HTR-8/SVneo (cell line): ENCODE data around the gene PSMA1.
"Not testable (repeated sequence)": the region's sequence is repeated elsewhere in the genome, so short reads cannot be mapped to it uniquely, and the experiment has no call there.

Experiments used
- DNase-seq: peaks from one replicate; pipeline ENCODE4 v3.0.0; 2011; ENCODE audit warnings: low spot score, mixed read lengths; ENCODE audit not compliant: insufficient read length
- FAIRE-seq: peaks from 2 replicates; lab custom pipeline; 2011; peaks lifted over from hg19 to GRCh38; lab: Jason Lieb, UNC

The PSMA1 gene

DNA sequence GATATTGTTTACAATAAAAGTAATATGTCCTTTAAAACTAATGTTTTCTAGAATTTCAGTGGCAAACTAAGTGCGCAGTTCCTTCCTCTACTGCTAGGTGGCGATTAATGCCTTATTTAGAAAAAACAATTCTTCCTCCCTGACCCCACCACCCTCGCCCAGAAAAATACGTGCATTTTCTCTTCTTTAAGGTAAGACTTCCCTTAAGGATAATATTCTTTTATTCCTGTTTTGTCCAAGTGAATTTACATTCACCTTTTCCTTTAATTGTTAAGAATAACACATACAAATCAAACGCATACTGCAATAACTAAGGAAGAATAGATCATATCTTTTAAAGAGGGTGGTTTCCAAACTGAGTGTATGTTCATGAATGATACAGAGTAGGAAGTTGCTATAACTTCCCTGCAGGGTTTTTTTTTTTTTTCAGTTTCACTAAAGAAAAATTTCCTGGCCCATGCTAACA is 17.0 kb upstream of the PSMA1 start:
- DNase-seq (peak; percentile 36), FAIRE-seq (no peak)

DNA sequence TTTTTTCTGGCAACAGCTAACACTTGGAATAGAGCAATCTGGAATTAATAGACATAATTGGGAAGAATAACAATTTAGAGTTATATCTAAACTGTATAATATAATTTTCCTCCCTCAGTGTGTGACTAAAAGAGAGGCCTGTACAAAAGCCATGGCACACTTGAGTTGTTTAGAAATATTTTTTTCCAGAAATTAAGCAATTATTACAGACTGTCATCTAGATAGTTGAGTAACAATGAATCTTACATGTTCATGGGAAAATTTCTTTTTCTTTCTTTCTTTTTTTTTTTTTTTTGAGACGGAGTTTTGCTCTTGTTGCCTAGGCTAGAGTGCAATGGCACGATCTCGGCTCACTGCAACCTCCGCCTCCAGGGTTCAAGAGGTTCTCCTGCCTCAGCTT is 15.0 kb upstream of the PSMA1 start:
- DNase-seq = not testable (repeated sequence)

DNA sequence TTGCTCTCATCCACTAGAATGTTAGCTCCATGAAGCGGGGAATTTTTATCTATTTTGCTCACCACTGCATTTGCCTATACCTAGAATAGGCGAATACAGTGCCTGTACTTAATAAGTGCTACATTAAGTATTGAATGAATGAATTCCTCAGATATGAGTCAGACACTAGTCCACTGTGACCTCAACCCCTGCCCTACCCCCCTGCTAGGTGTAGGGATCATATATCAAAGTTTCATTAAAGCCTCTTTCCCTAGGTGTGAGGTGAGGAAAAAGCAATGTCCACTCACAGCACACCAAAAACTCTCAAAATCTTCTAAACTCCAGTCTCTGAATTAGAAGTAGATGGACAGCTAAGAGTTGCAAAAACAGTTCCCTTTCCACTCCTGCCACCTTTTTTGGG is 9.8 kb upstream of the PSMA1 start:
- DNase-seq = no peak
- FAIRE-seq = no peak

More for the DNA sequence above, 15.0 kb upstream of the PSMA1 start:
- FAIRE-seq = not testable (repeated sequence)

DNA sequence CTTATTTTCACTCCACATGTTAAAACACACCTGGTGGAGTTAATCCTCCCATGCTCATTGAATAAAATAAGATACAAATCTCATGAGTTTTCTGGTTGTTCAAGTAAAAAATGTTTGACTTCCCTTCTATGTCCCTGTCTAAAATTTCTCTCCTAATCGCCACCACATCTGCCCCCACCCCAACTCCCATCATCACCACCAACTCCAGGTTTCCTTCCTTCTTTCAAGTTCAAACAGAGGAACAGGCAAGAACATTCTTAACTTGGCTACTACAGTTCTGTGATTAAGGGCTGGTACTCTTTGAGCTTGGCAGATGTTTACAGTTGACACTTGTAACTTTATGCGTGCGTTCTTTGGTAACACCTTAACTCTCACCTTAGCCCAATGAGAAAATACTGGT is 9.1 kb upstream of the PSMA1 start:
- FAIRE-seq (no peak), DNase-seq (no peak)

DNA sequence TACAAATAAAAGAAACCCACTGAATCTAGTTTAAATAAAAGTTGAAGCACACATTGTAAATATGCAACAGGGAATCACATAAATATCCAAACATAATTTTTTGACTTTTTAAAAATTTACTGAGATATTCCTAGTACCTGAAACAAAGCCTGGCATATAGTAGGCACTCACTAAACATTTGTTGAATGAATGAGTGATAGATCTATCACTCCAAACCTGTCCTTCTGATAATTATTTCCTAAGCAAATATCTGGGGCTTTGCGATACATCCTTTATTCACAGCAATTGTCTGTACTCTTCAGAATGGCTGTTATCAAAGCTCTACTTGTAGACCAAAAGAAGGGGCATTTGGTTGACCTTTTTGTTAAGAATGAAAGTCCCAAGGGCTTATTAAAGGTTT is 2.6 kb upstream of the PSMA1 start:
- FAIRE-seq (no peak), DNase-seq (no peak)

DNA sequence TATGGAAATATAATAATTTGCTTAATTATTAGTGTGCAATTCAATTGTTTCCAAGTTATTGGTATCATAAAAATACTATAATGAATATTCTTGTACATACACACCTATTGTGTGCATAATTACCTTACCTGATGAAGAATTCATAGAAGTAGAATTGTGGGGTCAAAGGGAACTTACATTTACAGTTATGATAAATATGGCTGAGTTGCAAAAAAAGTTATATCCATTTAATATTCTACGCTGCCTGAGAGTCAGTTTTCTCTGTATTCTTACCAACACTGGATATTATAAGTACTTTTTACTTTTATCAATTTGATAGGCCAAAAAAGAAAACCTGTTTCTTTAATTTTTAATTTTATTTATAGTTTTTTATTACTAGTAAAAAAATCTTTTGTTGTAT is 2.1 kb upstream of the PSMA1 start:
- FAIRE-seq = no peak

DNA sequence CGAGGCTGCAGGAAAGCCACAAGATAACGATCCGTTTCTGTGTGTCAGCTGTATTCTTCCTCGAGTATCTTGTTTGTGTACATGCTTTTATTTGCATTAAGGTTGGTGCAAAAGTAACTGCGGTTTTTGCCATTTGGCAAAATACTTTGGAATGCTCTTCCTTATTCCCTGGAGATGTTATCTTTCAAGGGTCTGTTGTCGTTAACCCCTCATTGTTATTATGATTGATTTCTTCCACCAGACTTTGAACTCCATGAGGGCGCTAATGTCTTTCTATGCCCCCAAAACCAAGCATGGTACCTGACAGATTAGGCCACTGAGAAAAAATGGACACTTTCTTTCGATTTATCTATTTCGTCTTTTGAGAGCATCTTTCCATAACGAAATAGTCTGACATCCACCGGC is 563 bp upstream of the PSMA1 start:
- FAIRE-seq = no peak

More for the DNA sequence above, 2.1 kb upstream of the PSMA1 start:
- no peak for DNase-seq

DNA sequence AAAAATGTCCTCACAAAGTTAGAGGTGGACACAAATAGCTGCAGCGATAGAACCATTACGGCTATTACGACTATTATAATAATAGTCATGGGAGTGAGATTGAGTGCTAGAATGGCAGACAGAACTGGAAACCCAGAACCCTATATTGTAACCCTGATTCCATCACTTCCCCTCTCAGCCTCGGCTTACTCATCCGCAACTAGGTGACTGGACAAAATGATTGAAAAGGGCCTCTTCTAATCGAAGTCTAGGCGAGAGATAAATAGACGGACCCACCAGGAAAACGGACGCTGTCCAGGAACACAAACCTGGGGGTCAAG is 629 bp downstream of the PSMA1 start:
- DNase-seq (no peak), FAIRE-seq (no peak)

More for the DNA sequence above, 563 bp upstream of the PSMA1 start:
- DNase-seq = no peak

DNA sequence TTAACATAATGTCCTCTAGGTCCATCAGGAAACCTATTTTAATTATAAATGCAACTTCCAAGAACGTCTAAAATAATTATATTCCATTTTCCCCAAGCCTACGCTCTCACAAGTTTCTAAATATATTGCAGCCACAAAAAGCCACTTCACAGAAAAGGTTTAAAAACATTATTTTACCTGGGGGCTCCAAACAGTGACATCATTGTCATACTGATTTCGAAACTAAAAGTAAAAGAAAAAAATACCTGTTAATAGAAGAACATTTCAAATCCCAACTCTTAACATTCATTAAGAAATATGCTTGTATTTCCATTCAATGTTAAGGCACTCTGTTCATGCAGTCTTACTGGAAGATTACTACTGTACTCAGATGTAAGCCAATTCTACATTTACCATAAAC is 1.4 kb downstream of the PSMA1 start:
- FAIRE-seq = no peak
- DNase-seq = no peak

DNA sequence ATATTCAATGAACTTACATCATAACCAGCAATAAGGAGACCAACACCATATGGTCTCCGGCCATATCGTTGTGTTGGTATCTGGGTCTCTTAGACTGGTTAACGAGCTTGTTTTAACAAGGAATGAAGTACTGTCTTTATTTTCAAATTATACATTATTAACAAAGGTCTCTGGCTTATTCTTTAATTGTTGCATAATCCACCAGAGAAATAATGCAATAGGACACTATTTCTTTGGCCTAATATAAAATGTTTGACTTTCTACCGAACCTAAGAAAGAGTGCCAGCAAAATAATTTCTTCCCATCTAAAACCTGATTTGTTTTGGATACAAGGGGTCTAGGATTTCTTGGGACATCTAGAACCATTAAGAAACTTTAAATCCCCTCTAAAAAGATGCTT is 6.4 kb downstream of the PSMA1 start:
- FAIRE-seq (no peak), DNase-seq (no peak)

DNA sequence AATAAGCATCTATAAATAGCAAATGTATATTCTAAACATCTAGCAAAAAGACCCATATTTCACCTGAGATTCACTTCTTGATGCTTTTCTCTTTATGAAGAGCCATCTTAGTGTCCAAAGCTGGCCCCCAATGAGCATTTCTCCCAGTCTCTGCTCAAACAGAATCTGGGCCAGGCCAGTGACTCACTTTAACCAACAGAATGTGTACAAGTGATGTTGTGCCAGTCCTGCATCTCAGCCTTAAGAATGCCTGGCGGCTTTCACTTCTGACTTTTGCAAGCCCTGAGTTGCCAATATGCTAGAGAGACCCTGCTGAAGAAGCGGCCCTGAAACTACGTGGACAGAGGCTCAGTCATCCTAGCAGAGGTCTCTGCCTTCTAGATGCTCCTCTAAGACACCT is 13.7 kb downstream of the PSMA1 start:
- no peak for DNase-seq
- no peak for FAIRE-seq

DNA sequence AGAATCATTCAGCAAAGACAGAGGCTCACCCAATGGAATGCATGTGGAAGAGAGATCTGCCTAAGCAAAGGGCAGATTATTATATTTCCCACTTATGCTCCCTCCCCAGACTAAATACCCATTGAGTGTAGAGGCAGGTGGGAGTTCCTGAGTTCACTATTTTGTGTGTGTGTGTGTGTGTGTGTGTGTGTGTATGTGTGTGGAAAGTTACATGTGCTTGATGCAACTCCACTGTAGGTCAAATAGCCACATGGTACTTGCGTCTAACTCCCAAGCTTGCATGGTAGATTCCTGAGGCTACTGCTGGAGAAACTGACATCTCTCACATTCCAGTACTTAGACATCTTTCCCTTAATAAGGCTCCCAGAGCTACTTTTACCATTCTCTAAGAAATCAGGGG is 17.2 kb downstream of the PSMA1 start:
- FAIRE-seq (no peak), DNase-seq (no peak)

DNA sequence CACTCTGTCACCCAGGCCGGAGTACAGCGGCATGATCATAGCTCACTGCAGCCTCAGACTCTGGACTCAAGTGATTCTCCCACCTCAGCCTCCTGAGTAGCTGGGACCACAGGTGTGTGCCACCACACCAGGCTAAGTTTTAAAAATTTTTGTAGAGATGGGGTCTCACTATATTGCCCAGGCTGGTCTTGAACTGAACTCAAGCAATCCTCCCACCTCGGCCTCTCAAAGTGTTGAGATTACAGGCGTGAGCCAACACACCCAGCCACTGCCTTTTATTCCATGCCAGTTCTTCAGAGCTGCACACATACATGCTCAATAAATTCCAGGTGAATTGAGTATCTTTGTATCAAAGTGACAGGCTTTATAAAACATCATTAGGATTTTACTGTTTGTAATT is 18.1 kb downstream of the PSMA1 start:
- DNase-seq = no peak
- FAIRE-seq = no peak

DNA sequence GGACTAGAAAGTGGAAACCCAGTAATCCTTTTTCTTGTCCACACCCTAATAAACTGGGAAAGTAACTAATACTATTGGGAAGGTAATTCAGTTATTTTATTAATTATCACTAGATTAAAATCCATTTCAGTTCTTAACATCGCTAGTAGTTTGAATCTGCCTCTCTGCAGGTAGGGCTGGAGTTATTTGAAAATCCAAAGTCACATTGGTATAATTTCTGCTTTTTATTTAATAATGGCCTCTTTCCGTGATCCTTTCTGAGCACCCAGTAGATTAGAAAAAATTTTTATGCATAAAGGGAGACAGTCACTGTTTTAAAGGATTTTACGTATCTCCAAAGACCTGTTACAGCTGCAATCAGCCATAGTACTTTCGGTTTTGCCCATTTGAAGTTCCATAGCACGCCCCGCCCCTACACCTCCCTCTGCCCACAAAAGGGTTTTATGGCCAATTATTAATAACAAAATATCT is 20.0 kb downstream of the PSMA1 start:
- peak; percentile 36 for DNase-seq
- FAIRE-seq = no peak

DNA sequence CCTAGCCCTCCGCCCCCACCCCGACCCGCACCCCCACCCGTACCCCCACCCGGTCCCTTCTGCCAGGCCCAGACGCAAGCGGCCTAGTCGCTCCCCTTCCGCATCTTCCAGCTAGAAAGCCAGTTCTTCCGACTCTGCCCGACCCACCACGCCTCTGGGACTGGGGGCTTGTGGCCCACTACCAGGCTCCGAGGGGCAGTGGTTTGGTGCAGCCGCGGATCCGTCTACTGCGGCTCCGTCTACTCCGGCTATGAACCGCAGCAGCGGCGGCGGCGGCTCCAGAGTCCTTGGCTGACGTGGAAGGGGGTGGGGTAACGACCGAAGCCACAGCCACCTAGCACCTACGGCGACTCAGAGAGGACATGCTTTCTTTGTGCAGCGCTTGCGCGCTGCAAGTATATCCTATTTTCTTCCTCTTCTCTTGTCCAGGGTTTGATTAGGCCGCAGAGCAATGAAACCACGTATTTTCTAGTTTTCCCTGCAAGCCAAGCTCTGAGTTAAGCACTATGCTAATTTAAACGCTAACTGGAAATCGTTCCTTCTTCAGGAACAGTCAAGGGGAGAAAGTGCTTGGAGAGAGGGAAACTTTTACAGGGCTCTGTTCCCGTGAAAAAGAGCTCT is 20.5 kb downstream of the PSMA1 start, which contains the start of gene COPB1:
Gene COPB1 (minus strand): TSS at position 252 of the 621 bp plus-strand sequence. CDS start 883 bp downstream, outside the sequence.
- DNase-seq (peak; percentile 84), FAIRE-seq (peak; percentile 57)

DNA sequence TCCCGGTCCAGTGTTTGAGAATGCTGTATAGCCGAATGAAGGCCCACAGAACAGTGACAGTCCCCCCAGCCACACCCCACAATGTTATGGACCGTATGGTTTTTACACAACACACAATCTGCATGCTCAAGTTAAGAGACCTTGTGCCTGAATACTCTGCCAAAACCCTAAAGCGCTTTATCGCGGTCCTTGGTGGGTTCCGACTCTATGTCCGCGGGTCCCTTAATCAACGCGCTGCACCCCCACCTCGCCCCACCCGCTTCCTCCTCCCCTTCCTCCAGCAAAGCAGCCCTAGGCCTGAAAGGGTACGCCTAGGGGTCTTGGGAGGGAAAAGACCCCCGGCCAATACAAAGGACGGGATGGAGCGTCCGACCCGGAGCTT is 21.0 kb downstream of the PSMA1 start:
- DNase-seq (peak; percentile 19), FAIRE-seq (no peak)

DNA sequence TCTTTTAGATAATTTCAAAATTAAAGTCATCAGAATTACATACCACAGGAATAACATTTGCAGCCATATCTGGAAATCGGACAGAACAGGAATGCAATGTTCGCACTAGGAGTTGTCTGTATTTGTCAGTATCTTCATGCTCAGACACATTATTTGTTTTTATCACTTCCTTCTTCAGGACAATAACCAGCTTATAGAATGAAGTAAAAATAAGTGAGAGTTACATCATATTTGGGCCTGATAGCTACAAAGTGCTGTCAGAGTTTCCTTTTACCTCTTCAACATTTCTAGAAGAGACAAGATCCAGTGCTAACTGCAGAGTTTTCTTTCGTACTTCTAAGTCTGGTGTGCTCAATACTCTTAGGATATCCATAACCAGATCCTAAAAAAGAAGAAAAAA is 39.5 kb downstream of the PSMA1 start:
- FAIRE-seq = no peak
- DNase-seq = no peak

DNA sequence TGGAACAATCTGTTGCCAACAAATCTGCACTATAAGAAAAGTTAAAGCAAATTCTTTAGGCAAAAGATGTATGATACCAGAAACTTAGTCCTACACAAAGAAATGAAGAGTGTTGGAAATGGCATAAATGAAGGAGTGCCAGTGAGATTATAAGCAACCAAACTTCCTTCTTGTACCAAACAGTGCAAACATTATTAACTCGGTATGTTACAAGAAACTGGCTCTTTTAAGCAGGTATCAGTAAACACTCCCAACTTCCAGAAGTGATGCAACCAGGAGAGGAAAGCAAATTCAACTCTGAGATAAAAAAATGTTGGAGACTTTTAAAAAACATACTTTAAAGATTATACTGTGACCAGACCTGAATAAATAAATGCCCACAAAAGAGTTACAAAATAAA is 49.1 kb downstream of the PSMA1 start:
- no peak for FAIRE-seq
- no peak for DNase-seq

DNA sequence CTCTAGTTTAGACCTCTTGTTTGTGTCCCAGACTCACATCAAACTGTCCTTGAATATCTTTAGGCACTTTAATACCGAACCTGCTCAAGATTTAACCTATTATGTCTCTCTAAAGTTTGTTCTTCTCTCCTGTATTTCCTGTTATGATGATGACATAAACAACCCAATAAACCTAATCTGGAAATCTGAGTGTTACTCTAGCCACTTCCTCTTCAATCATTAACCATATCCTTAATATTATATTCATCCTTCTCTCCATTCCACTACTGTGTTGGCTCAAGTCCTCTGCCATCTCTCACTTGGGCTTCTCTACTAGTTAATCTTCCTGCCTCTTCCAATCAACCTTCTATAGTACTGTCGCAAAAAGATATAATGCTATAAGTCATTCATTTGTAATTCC is 56.6 kb downstream of the PSMA1 start:
- DNase-seq = no peak
- no peak for FAIRE-seq

DNA sequence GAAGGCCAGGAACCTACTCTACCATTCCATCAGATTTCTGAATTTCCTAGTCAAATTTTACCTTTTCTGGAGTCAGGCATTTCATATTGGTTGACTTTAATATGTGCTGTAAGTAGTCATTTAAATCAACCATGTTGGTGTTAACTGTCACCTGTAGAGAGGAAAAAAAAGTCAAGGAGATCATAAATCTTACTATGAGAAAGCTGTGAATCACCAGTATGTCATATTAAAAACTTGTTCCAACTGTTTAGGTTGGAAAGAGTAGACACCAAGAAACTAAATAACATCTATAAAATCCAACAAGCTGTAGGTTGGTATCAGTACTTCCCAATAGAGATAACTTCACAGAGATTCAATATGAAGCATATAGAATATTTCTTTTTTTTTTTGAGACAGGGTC is 60.0 kb downstream of the PSMA1 start:
- no peak for FAIRE-seq

DNA sequence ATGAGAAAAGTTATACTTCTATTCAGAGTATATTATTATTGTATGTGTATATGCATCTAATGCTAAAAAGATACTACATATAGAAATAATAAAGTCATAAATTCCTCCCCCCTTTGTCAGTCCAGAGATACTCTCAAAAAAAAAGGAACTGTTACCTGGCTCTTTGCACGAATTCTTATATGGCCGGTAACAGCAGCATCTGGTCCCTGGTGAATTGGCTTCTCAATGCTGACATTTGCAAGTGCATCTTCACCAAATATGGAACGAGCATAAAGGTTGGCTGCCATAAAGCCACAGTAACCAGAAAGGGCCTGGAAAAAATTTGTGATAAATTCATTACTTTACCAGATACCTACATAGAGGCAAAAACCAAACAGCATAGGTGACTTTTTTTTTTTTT is 61.8 kb downstream of the PSMA1 start:
- FAIRE-seq = no peak
- DNase-seq = no peak

More for the DNA sequence above, 60.0 kb downstream of the PSMA1 start:
- DNase-seq = no peak

DNA sequence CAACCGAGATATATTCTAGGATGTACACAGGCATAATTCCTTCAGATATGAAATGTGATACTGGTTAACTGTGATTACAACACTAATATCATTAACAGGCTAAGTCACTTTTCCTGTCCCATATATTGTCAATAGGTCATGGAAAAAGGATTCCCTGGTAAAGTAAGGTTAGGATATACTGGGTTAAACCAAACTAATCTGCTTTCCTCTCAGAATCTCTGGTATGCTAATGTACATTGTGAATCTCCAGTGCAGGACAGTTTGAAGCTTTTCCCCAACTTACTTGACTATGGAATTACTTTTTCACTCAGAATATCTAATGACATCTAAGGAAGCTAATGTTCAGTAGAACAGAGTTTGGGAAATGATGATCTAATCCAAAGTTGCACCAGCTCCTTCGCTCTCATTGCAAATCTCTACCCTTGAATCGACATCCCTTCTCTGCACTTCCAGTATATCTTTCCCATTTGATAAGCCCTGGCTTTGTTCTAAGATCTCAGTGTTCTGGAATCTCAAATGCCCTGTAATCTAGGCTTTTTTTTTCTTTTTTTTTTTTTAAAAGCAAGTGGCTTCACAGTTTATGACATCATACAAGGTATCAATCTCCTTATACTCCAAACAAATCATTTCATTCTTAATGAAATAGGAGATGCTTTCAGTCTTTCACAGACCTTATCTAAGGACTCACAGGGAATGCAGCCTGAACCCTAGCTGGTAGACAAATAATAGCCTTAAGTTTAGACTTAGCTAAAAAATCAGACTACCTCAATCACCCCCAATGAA is 64.3 kb downstream of the PSMA1 start:
- DNase-seq = no peak
- FAIRE-seq = peak; percentile 52
